ENCODE data around the gene FBXL22.

Gene FBXL22

GRCh38 chr15:63623232-63623969 is 26.2 kb downstream of the FBXL22 start:
- H3K4me3 ChIP-seq (replicated peaks; ENCODE audit: low read depth, low read length): no peak overlapping the region
- TF ChIP-seq CTCF (IDR thresholded peaks at IDR 0.05; ENCODE audit: low read depth, low read length, missing control alignments): no peak
- no peak for DNase-seq (ENCODE audit: extremely low read depth, low read depth)

- no peak overlapping the region for H3K4me3 ChIP-seq (replicated peaks; ENCODE audit: low read depth, low read length)
- DNase-seq (ENCODE audit: extremely low read depth, low read depth): no peak
- TF ChIP-seq CTCF (IDR thresholded peaks at IDR 0.05; ENCODE audit: low read depth, low read length, missing control alignments): no peak
Observed at GRCh38 chr15:63626955-63627354, 29.8 kb downstream of the FBXL22 start.

- TF ChIP-seq CTCF (IDR thresholded peaks at IDR 0.05; ENCODE audit: low read depth, low read length, missing control alignments): no peak
- DNase-seq (ENCODE audit: extremely low read depth, low read depth): no peak
- H3K4me3 ChIP-seq (replicated peaks; ENCODE audit: low read depth, low read length): no peak overlapping the region
Observed at GRCh38 chr15:63628123-63628822, 31.1 kb downstream of the FBXL22 start.

GRCh38 chr15:63630036-63630751 is 33.0 kb downstream of the FBXL22 start:
- H3K4me3 ChIP-seq (replicated peaks; ENCODE audit: low read depth, low read length): no peak overlapping the region
- TF ChIP-seq CTCF (IDR thresholded peaks at IDR 0.05; ENCODE audit: low read depth, low read length, missing control alignments): no peak
- no peak for DNase-seq (ENCODE audit: extremely low read depth, low read depth)

GRCh38 chr15:63633312-63633711 is 36.1 kb downstream of the FBXL22 start:
- no peak for DNase-seq (ENCODE audit: extremely low read depth, low read depth)
- no peak overlapping the region for H3K4me3 ChIP-seq (replicated peaks; ENCODE audit: low read depth, low read length)
- no peak for TF ChIP-seq CTCF (IDR thresholded peaks at IDR 0.05; ENCODE audit: low read depth, low read length, missing control alignments)

- H3K4me3 ChIP-seq (replicated peaks; ENCODE audit: low read depth, low read length): no peak overlapping the region
- no peak for TF ChIP-seq CTCF (IDR thresholded peaks at IDR 0.05; ENCODE audit: low read depth, low read length, missing control alignments)
- DNase-seq (ENCODE audit: extremely low read depth, low read depth): no peak
Observed at GRCh38 chr15:63634154-63634553, 37.0 kb downstream of the FBXL22 start.
